ENCODE data around the gene SLC5A5. TPM values are rescaled to one million over a fixed set of nuclear protein-coding genes. Genes with fewer than 3 reads are reported as not detected.

The SLC5A5 gene
- total RNA-seq, 4 donors from 2014 or later, result not detected

DNA sequence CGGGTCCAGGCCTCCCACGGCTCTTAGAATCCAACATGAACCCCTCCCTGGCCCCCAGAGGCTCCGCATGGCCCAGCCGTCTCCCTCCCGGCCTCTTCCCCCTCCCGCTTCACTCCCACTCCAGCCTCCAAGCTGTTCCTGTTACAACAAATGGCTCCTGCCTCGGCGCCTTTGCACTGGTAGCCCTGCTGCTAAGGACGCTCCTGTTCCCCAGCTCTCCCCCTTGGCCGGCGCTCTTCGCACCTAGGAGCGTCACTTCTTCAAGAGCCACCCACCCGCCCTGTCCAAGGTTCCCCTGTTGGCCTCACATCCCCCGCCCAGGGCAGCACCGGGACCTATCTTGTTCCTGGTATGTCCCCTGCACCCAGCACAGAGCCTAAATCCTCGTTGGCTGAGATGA, 70.4 kb downstream of the SLC5A5 start:
- no peak for TF ChIP-seq POLR2A (IDR thresholded peaks at IDR 0.05)
- TF ChIP-seq, protein P1, sequence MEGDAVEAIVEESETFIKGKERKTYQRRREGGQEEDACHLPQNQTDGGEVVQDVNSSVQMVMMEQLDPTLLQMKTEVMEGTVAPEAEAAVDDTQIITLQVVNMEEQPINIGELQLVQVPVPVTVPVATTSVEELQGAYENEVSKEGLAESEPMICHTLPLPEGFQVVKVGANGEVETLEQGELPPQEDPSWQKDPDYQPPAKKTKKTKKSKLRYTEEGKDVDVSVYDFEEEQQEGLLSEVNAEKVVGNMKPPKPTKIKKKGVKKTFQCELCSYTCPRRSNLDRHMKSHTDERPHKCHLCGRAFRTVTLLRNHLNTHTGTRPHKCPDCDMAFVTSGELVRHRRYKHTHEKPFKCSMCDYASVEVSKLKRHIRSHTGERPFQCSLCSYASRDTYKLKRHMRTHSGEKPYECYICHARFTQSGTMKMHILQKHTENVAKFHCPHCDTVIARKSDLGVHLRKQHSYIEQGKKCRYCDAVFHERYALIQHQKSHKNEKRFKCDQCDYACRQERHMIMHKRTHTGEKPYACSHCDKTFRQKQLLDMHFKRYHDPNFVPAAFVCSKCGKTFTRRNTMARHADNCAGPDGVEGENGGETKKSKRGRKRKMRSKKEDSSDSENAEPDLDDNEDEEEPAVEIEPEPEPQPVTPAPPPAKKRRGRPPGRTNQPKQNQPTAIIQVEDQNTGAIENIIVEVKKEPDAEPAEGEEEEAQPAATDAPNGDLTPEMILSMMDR (IDR thresholded peaks at IDR 0.05 in 4 of 5, conservative IDR thresholded peaks at IDR 0.05 in 1 of 5), result no peak
- Histone ChIP-seq H3K4me1 (peaks cover 0 to 2% of the 10 kb centered on the region in 2 donors), H3K27me3 (no peaks in the 10 kb centered on the region), H3K27ac (no peak overlapping the region), H3K9me3 (no peaks in the 10 kb centered on the region), H3K36me3 (peaks cover 0 to 42% of the 10 kb centered on the region in 2 donors), H3K4me3 (no peak overlapping the region)
- in situ Hi-C loops (cut with MboI; ENCODE audit: low sequenced_read_pairs in 4 of 4), result loop anchor here in 2 of 4 donors (10.0 to 25.0 kb wide), 2 partner anchors 53 to 120 kb away; no protein-coding TSS in a partner anchor
- intact Hi-C loops (cut with DNase I; ENCODE audit: low total_unique reads), result no loop called here
- ATAC-seq (no peak), DNase-seq (no peak)

- peaks cover 0 to 37% of the 10 kb centered on the region in 2 donors for H3K36me3 ChIP-seq
- H3K4me3 ChIP-seq, result no peak overlapping the region
- H3K27me3 ChIP-seq, result no peaks in the 10 kb centered on the region
- no peak for TF ChIP-seq POLR2A (IDR thresholded peaks at IDR 0.05)
- TF ChIP-seq, protein P1 (IDR thresholded peaks at IDR 0.05 in 4 of 5, conservative IDR thresholded peaks at IDR 0.05 in 1 of 5), result no peak
- intact Hi-C loops (cut with DNase I; ENCODE audit: low total_unique reads), result no loop called here
- ATAC-seq (no peak), DNase-seq (no peak)
- in situ Hi-C loops (cut with MboI; ENCODE audit: low sequenced_read_pairs in 4 of 4), result loop anchor here in 2 of 4 donors (10.0 to 25.0 kb wide), 2 partner anchors 52 to 120 kb away; no protein-coding TSS in a partner anchor
- peaks cover 0 to 5% of the 10 kb centered on the region in 2 donors for H3K4me1 ChIP-seq
- H3K9me3 ChIP-seq, result no peaks in the 10 kb centered on the region
- H3K27ac ChIP-seq, result no peak overlapping the region
Measured at GRCh38 chr19:17942582-17943273, 71.0 kb downstream of the SLC5A5 start.

GRCh38 chr19:17943274-17944221, 71.8 kb downstream of the SLC5A5 start:
- in situ Hi-C loops (cut with MboI; ENCODE audit: low sequenced_read_pairs in 4 of 4) (loop anchor here in 2 of 4 donors (10.0 to 25.0 kb wide), 2 partner anchors 51 to 119 kb away; no protein-coding TSS in a partner anchor), intact Hi-C loops (cut with DNase I; ENCODE audit: low total_unique reads) (no loop called here)
- Histone ChIP-seq H3K4me3 (no peak overlapping the region), H3K4me1 (peaks cover 0 to 8% of the 10 kb centered on the region in 2 donors), H3K27me3 (no peaks in the 10 kb centered on the region), H3K36me3 (peaks cover 0 to 35% of the 10 kb centered on the region in 2 donors), H3K27ac (no peak overlapping the region), H3K9me3 (no peaks in the 10 kb centered on the region)
- ATAC-seq (no peak), DNase-seq (no peak)
- TF ChIP-seq, protein P1 (IDR thresholded peaks at IDR 0.05 in 4 of 5, conservative IDR thresholded peaks at IDR 0.05 in 1 of 5), result no peak
- TF ChIP-seq POLR2A (IDR thresholded peaks at IDR 0.05), result no peak

DNA sequence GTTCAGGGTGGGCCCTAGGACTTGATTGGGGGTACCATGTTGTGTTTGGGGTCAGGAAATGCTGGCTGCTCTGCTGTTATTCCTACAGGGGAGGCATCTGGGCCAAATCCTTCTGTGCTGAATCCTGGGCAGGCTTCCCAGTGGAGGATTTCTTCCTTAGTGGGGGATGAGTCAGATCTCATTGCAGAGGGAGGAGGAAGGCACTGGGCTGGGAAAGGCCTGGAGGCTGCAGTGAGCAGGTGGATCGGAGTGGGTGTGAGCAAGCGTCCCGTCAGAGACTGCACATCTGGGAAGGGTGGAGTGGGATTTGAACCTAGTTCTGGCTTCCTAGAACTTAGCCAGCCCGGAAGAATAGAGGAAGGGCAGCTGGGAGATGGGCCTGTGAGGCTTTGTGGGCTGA, 72.6 kb downstream of the SLC5A5 start:
- Histone ChIP-seq H3K36me3 (peaks cover 0 to 30% of the 10 kb centered on the region in 2 donors), H3K27ac (no peak overlapping the region), H3K9me3 (no peaks in the 10 kb centered on the region), H3K4me1 (peaks cover 5 to 14% of the 10 kb centered on the region in 2 donors), H3K27me3 (peaks cover 5 to 7% (median 7%) of the 10 kb centered on the region in 3 donors), H3K4me3 (no peak overlapping the region)
- intact Hi-C loops (cut with DNase I; ENCODE audit: low total_unique reads), result no loop called here
- in situ Hi-C loops (cut with MboI; ENCODE audit: low sequenced_read_pairs in 4 of 4), result loop anchor here in 2 of 4 donors (10.0 to 25.0 kb wide), 2 partner anchors 50 to 118 kb away; no protein-coding TSS in a partner anchor
- TF ChIP-seq, protein P1 (IDR thresholded peaks at IDR 0.05 in 4 of 5, conservative IDR thresholded peaks at IDR 0.05 in 1 of 5), result no peak
- TF ChIP-seq POLR2A (IDR thresholded peaks at IDR 0.05), result no peak
- DNase-seq (no peak), ATAC-seq (no peak)

Other genes starting within 250 kb of the SLC5A5 start
- not detected for gene UNC13A, start 183.6 kb upstream of the SLC5A5 start, total RNA-seq
- 10 to 100 TPM; 20.0 to 61.5 (median 35.1) TPM for gene MAP1S, start 152.5 kb upstream of the SLC5A5 start, total RNA-seq
- gene FCHO1, start 120.5 kb upstream of the SLC5A5 start, total RNA-seq, result 1 to 10 TPM in 1 of 4 donors, under 1 TPM in 2, not detected in 1; 0.13 to 2.1 (median 0.51) TPM
- under 1 TPM in 2 of 4 donors, not detected in 2; 0.13 to 0.39 TPM for gene B3GNT3, start 76.8 kb upstream of the SLC5A5 start, total RNA-seq
- gene INSL3, start 50.4 kb upstream of the SLC5A5 start, total RNA-seq, result not detected
- 1 to 10 TPM in 2 of 4 donors, under 1 TPM in 2; 0.55 to 1.6 (median 1.2) TPM for gene JAK3, start 24.0 kb upstream of the SLC5A5 start, total RNA-seq
- 1,000 to 10,000 TPM; 1,094 to 1,320 (median 1,226) TPM for gene RPL18A, start 12.0 kb upstream of the SLC5A5 start, total RNA-seq
- gene CCDC124, start 61.1 kb downstream of the SLC5A5 start, total RNA-seq, result 100 to 1,000 TPM in 1 of 4 donors, 10 to 100 TPM in 3; 73.1 to 110 (median 81.5) TPM
- gene KCNN1, start 95.2 kb downstream of the SLC5A5 start, total RNA-seq, result not detected
- gene ARRDC2, start 136.2 kb downstream of the SLC5A5 start, total RNA-seq, result 100 to 1,000 TPM; 476 to 810 (median 543) TPM
- gene IL12RB1, start 215.0 kb downstream of the SLC5A5 start, total RNA-seq, result under 1 TPM in 2 of 4 donors, not detected in 2; 0.16 to 0.20 TPM
- gene MAST3, start 225.8 kb downstream of the SLC5A5 start, total RNA-seq, result 1 to 10 TPM in 3 of 4 donors, under 1 TPM in 1; 0.66 to 2.8 (median 1.6) TPM